Colonic mucosa (tissue), 4 donors: Measurements from ENCODE around the gene GORAB. TPM values are rescaled to one million over a fixed set of nuclear protein-coding genes. Genes with fewer than 3 reads are reported as not detected.

Experiments used
- DNase-seq: peaks from one replicate; pipeline ENCODE4 v3.0.0-alpha.2; 2020
- H3K27ac ChIP-seq: fragments of 200-600 bp; one replicate; pipeline ENCODE4 v1.8.0; 2021
- H3K27me3 ChIP-seq: fragments of 200-600 bp; one replicate; pipeline ENCODE4 v1.8.0; 2021
- H3K36me3 ChIP-seq: fragments of 200-600 bp; one replicate; pipeline ENCODE4 v1.8.0; 2021
- H3K4me1 ChIP-seq: fragments of 200-600 bp; one replicate; pipeline ENCODE4 v1.8.0; 2021; ENCODE audit warnings: mild to moderate bottlenecking
- H3K4me3 ChIP-seq: fragments of 200-600 bp; one replicate; pipeline ENCODE4 v1.8.0; 2021
- H3K9ac ChIP-seq, 2 donors: one replicate each; pipeline ENCODE4 v1.7.0; 2013; ENCODE audit warnings: control low read depth in 2 of 2, low read depth in 2 of 2, low read length in 2 of 2
- H3K9me3 ChIP-seq: fragments of 200-600 bp; one replicate; pipeline ENCODE4 v1.8.0; 2021
- CTCF ChIP-seq: fragments of 200-600 bp; IDR thresholded peaks from one replicate; pipeline ENCODE4 v1.8.0; 2022; ENCODE audit warnings: antibody characterized with exemption, mild to moderate bottlenecking
- intact Hi-C: fragments of 100-400 bp; cut with DNase I; formaldehyde crosslinking; loops from one replicate; pipeline ENCODE4 v1.14.1; 2022
- total RNA-seq, 2 donors: library from RNA; stranded (reverse); fragmentation: NEBNext Ultra II Directional in 1 of 2; extraction: Animal tissue kit (Norgen Biotek cat#: 25700) in 1 of 2; gene quantifications; one replicate each; pipeline ENCODE4 v1.2.1, GENCODE V29; 2021
- donor health status: healthy.
- donor health status: DM: no; HTN: no; CAD: no.
- donor health status: DM: no; HTN: no; CAD: no.

GORAB gene
- total RNA-seq, 2 donors from 2014 or later, result 14.8 to 21.8 TPM

GRCh38 chr1:170495006-170495405 is 37.0 kb upstream of the GORAB start:
- H3K27ac ChIP-seq, result no peak overlapping the region
- H3K27me3 ChIP-seq, result no peaks in the 10 kb centered on the region
- TF ChIP-seq CTCF, result no peak
- H3K4me1 ChIP-seq, result no peaks in the 10 kb centered on the region
- intact Hi-C loops, result no loop called here
- no peak for DNase-seq
- no peak overlapping the region for H3K9ac ChIP-seq
- no peaks in the 10 kb centered on the region for H3K9me3 ChIP-seq
- no peaks in the 10 kb centered on the region for H3K36me3 ChIP-seq
- H3K4me3 ChIP-seq, result no peak overlapping the region

- intact Hi-C loops, result no loop called here
- H3K9me3 ChIP-seq, result no peaks in the 10 kb centered on the region
- TF ChIP-seq CTCF, result no peak
Observed at GRCh38 chr1:170498876-170499275, 33.1 kb upstream of the GORAB start.

GRCh38 chr1:170503665-170504064 is 28.3 kb upstream of the GORAB start:
- intact Hi-C loops, result no loop called here
- no peaks in the 10 kb centered on the region for H3K4me1 ChIP-seq

More at GRCh38 chr1:170498876-170499275, 33.1 kb upstream of the GORAB start:
- DNase-seq, result no peak
- no peak overlapping the region for H3K27ac ChIP-seq
- no peaks in the 10 kb centered on the region for H3K36me3 ChIP-seq
- no peaks in the 10 kb centered on the region for H3K27me3 ChIP-seq
- no peak overlapping the region for H3K4me3 ChIP-seq
- H3K4me1 ChIP-seq, result no peaks in the 10 kb centered on the region
- H3K9ac ChIP-seq, result no peak overlapping the region

GRCh38 chr1:170510163-170510562 is 21.8 kb upstream of the GORAB start:
- intact Hi-C loops, result no loop called here
- H3K9ac ChIP-seq, result no peak overlapping the region
- no peaks in the 10 kb centered on the region for H3K4me1 ChIP-seq
- TF ChIP-seq CTCF, result no peak
- DNase-seq, result no peak
- no peak overlapping the region for H3K4me3 ChIP-seq
- H3K36me3 ChIP-seq, result no peaks in the 10 kb centered on the region
- H3K27me3 ChIP-seq, result no peaks in the 10 kb centered on the region
- no peak overlapping the region for H3K27ac ChIP-seq
- no peaks in the 10 kb centered on the region for H3K9me3 ChIP-seq

More at GRCh38 chr1:170503665-170504064, 28.3 kb upstream of the GORAB start:
- DNase-seq, result no peak
- no peak for TF ChIP-seq CTCF
- Histone ChIP-seq H3K9ac (no peak overlapping the region), H3K36me3 (no peaks in the 10 kb centered on the region), H3K4me3 (no peak overlapping the region), H3K27ac (no peak overlapping the region), H3K27me3 (no peaks in the 10 kb centered on the region), H3K9me3 (no peaks in the 10 kb centered on the region)

GRCh38 chr1:170511038-170511437 is 20.9 kb upstream of the GORAB start:
- H3K27ac ChIP-seq, result no peak overlapping the region

More at GRCh38 chr1:170511038-170511437, 20.9 kb upstream of the GORAB start:
- no peak for TF ChIP-seq CTCF
- Histone ChIP-seq H3K36me3 (no peaks in the 10 kb centered on the region), H3K27me3 (no peaks in the 10 kb centered on the region), H3K4me1 (no peaks in the 10 kb centered on the region), H3K9me3 (no peaks in the 10 kb centered on the region), H3K4me3 (no peak overlapping the region), H3K9ac (no peak overlapping the region)
- no peak for DNase-seq
- intact Hi-C loops, result no loop called here
